Liver (tissue), 9 donors: ENCODE results near the gene AATF. TPM values are rescaled to one million over a fixed set of nuclear protein-coding genes. Genes with fewer than 3 reads are reported as not detected.

Source experiments
- DNase-seq: peaks from one replicate; pipeline ENCODE4 v3.0.0-alpha.2; 2017; ENCODE audit warnings: low spot score
- H3K27ac ChIP-seq, 2 donors: one replicate each; pipeline ENCODE4 v1.7.0; 2013; ENCODE audit warnings: inconsistent platforms in 2 of 2, low read length in 2 of 2, control low read depth in 1 of 2, low read depth in 1 of 2, mild to moderate bottlenecking in 1 of 2
- H3K27me3 ChIP-seq, 4 donors: one replicate each; pipeline versions ENCODE4 v1.6.1 to v1.7.0; 2013; ENCODE audit warnings: low read length in 3 of 4, inconsistent platforms in 1 of 4, mild to moderate bottlenecking in 1 of 4, moderate library complexity in 1 of 4; ENCODE audit not compliant: control insufficient read depth in 4 of 4, insufficient read depth in 4 of 4
- H3K36me3 ChIP-seq, 4 donors: one replicate each; pipeline versions ENCODE4 v1.6.1 to v1.7.0; 2013; ENCODE audit warnings: low read length in 3 of 4, mild to moderate bottlenecking in 3 of 4, low read depth in 1 of 4, moderate library complexity in 1 of 4; ENCODE audit not compliant: control insufficient read depth in 4 of 4, insufficient read depth in 3 of 4
- H3K4me1 ChIP-seq, 4 donors: one replicate each; pipeline versions ENCODE4 v1.6.1 to v1.7.0; 2013; ENCODE audit warnings: low read length in 3 of 4, mild to moderate bottlenecking in 3 of 4, moderate library complexity in 1 of 4; ENCODE audit not compliant: control insufficient read depth in 4 of 4, insufficient read depth in 4 of 4
- H3K4me3 ChIP-seq, 3 donors: one replicate each; pipeline versions ENCODE4 v1.6.1 to v1.7.0; 2013; ENCODE audit warnings: low read length in 3 of 3, control low read depth in 1 of 3, low read depth in 1 of 3, mild to moderate bottlenecking in 1 of 3
- H3K9ac ChIP-seq, 2 donors: one replicate each; pipeline ENCODE4 v1.7.0; 2013; ENCODE audit warnings: low read length in 2 of 2, mild to moderate bottlenecking in 2 of 2, moderate library complexity in 2 of 2, control low read depth in 1 of 2, low read depth in 1 of 2
- H3K9me3 ChIP-seq, 4 donors: one replicate each; pipeline versions ENCODE4 v1.6.1 to v1.7.0; 2013; ENCODE audit warnings: low read length in 3 of 4; ENCODE audit not compliant: control insufficient read depth in 4 of 4
- EGR1 ChIP-seq, 2 donors: IDR thresholded peaks; 2 replicates each; pipeline ENCODE4 v1.6.1; 2016 to 2018; ENCODE audit warnings: antibody characterized with exemption in 2 of 2, low read depth in 2 of 2
- FOXA1 ChIP-seq: IDR thresholded peaks from 2 replicates; pipeline ENCODE4 v1.6.1; 2016; ENCODE audit warnings: antibody characterized with exemption
- FOXA2 ChIP-seq: IDR thresholded peaks from 2 replicates; pipeline ENCODE4 v1.6.1; 2016; ENCODE audit warnings: antibody characterized with exemption
- GABPA ChIP-seq, 2 donors: IDR thresholded peaks in 1 of 2; conservative IDR thresholded peaks in 1 of 2; 2 replicates each; pipeline ENCODE4 v1.6.1; 2016; ENCODE audit warnings: antibody characterized with exemption in 2 of 2, mild to moderate bottlenecking in 1 of 2, moderate library complexity in 1 of 2
- HNF4A ChIP-seq, 2 donors: conservative IDR thresholded peaks; 2 replicates each; pipeline ENCODE4 v1.6.1; 2016; ENCODE audit warnings: antibody characterized with exemption in 2 of 2, mild to moderate bottlenecking in 2 of 2
- HNF4G ChIP-seq: IDR thresholded peaks from 2 replicates; pipeline ENCODE4 v1.6.1; 2016; ENCODE audit warnings: antibody characterized with exemption
- JUND ChIP-seq, 2 donors: IDR thresholded peaks; 2 replicates each; pipeline ENCODE4 v1.6.1; 2016; ENCODE audit warnings: antibody characterized with exemption in 2 of 2
- MAX ChIP-seq: IDR thresholded peaks from 2 replicates; pipeline ENCODE4 v1.6.1; 2016; ENCODE audit warnings: antibody characterized with exemption
- NR2F2 ChIP-seq: IDR thresholded peaks from 2 replicates; pipeline ENCODE4 v1.6.1; 2016; ENCODE audit warnings: antibody characterized with exemption
- RAD21 ChIP-seq, 2 donors: IDR thresholded peaks; 2 replicates each; pipeline ENCODE4 v1.6.1; 2016; ENCODE audit warnings: antibody characterized with exemption in 2 of 2, mild to moderate bottlenecking in 2 of 2
- REST ChIP-seq: IDR thresholded peaks from 2 replicates; pipeline ENCODE4 v1.6.1; 2016; ENCODE audit warnings: antibody characterized with exemption, mild to moderate bottlenecking
- RXRA ChIP-seq, 2 donors: IDR thresholded peaks; 2 replicates each; pipeline ENCODE4 v1.6.1; 2017 to 2018; ENCODE audit warnings: antibody characterized with exemption in 2 of 2, mild to moderate bottlenecking in 1 of 2
- TAF1 ChIP-seq: conservative IDR thresholded peaks from 2 replicates; pipeline ENCODE4 v1.6.1; 2016; ENCODE audit warnings: antibody characterized with exemption, mild to moderate bottlenecking
- YY1 ChIP-seq: IDR thresholded peaks from 2 replicates; pipeline ENCODE4 v1.6.1; 2016; ENCODE audit warnings: antibody characterized with exemption, mild to moderate bottlenecking
- whole genome bisulfite sequencing: extraction: QIAGEN DNeasy Blood & Tissue Kit; methylation state at CpG from one replicate; pipeline ENCODE4 v1.1.7; 2013; 5-methylcytosine and 5-hydroxymethylcytosine counted together
- polyA plus RNA-seq, 2 donors: library from polyadenylated mRNA; stranded (reverse) in 1 of 2; unstranded in 1 of 2; fragments of 200-250 nt in 1 of 2; fragments of >200 nt in 1 of 2; fragmentation: Nextera tagmentation in 1 of 2; extraction: Ambion mirVana in 1 of 2; gene quantifications; one replicate each; pipeline versions ENCODE4 v1.2.1 to v1.2.3, GENCODE V29; 2013 to 2015
- total RNA-seq, 2 donors: library from RNA; depleted of rRNA; stranded (reverse); fragments of >200 nt; gene quantifications; one replicate each; pipeline ENCODE4 v1.2.3, GENCODE V29; 2014
- TF ChIP-seq, protein P1 (sequence below): fragments of 150-350 bp; IDR thresholded peaks from 2 replicates; pipeline ENCODE4 v1.5.1; 2017; ENCODE audit warnings: improper control_type of control experiment, low read depth, low read length; ENCODE audit not compliant: missing input control
- TF ChIP-seq, protein P2 (sequence below): IDR thresholded peaks from 2 replicates; pipeline ENCODE4 v1.6.1; 2016; ENCODE audit warnings: antibody characterized with exemption
- TF ChIP-seq, protein P3 (sequence below): IDR thresholded peaks from 2 replicates; pipeline ENCODE4 v1.6.1; 2016; ENCODE audit warnings: antibody characterized with exemption
- donor health status: healthy.
- donor health status: healthy.
- donor health status: healthy.
- donor health status: healthy.
- donor health status: healthy.

AATF gene
- total and polyA plus RNA-seq, 4 donors, result 10.8 to 16.9 (median 13.4) TPM

- Histone ChIP-seq H3K36me3 (no peaks in the 10 kb centered on the region), H3K27ac (no peak overlapping the region), H3K27me3 (peaks cover 0 to 56% (median 34%) of the 10 kb centered on the region in 4 donors), H3K9me3 (peaks cover 0 to 3% (median 0%) of the 10 kb centered on the region in 4 donors), H3K4me3 (no peak overlapping the region), H3K4me1 (peaks cover 8 to 17% (median 14%) of the 10 kb centered on the region in 4 donors), H3K9ac (no peak overlapping the region)
- no peak for TF ChIP-seq RXRA (IDR thresholded peaks at IDR 0.05)
- TF ChIP-seq, protein P1, sequence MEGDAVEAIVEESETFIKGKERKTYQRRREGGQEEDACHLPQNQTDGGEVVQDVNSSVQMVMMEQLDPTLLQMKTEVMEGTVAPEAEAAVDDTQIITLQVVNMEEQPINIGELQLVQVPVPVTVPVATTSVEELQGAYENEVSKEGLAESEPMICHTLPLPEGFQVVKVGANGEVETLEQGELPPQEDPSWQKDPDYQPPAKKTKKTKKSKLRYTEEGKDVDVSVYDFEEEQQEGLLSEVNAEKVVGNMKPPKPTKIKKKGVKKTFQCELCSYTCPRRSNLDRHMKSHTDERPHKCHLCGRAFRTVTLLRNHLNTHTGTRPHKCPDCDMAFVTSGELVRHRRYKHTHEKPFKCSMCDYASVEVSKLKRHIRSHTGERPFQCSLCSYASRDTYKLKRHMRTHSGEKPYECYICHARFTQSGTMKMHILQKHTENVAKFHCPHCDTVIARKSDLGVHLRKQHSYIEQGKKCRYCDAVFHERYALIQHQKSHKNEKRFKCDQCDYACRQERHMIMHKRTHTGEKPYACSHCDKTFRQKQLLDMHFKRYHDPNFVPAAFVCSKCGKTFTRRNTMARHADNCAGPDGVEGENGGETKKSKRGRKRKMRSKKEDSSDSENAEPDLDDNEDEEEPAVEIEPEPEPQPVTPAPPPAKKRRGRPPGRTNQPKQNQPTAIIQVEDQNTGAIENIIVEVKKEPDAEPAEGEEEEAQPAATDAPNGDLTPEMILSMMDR, result no peak
- no peak for TF ChIP-seq MAX
- TF ChIP-seq HNF4A (conservative IDR thresholded peaks at IDR 0.05), result no peak
- no peak for TF ChIP-seq RAD21 (IDR thresholded peaks at IDR 0.05)
- TF ChIP-seq JUND (IDR thresholded peaks at IDR 0.05), result no peak
- no peak for TF ChIP-seq NR2F2
- no peak for TF ChIP-seq TAF1
- TF ChIP-seq HNF4G, result no peak
- TF ChIP-seq, protein P2, sequence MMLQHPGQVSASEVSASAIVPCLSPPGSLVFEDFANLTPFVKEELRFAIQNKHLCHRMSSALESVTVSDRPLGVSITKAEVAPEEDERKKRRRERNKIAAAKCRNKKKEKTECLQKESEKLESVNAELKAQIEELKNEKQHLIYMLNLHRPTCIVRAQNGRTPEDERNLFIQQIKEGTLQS, result no peak
- WGBS, result 11% methylated on average over 57 of the region's 57 CpGs
- no peak for DNase-seq
These were observed 6.6 kb upstream of the AATF start for GRCh38 chr17:36942019-36942599.

DNA sequence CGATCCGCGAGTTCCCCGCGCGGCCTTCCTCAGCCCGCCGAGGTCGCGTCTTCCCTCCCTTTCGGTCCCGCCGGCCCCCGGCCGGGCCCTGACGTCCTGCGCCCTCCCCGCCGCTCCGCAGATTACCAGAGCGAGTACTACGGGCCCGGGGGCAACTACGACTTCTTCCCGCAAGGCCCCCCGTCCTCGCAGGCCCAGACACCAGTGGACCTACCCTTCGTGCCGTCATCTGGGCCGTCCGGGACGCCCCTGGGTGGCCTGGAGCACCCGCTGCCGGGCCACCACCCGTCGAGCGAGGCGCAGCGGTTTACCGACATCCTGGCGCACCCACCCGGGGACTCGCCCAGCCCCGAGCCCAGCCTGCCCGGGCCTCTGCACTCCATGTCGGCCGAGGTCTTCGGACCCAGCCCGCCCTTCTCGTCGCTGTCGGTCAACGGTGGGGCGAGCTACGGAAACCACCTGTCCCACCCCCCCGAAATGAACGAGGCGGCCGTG, 6.1 kb upstream of the AATF start:
- Histone ChIP-seq H3K4me3 (no peak overlapping the region), H3K9ac (no peak overlapping the region), H3K9me3 (peaks cover 0 to 3% (median 0%) of the 10 kb centered on the region in 4 donors), H3K4me1 (peaks cover 8 to 12% (median 10%) of the 10 kb centered on the region in 4 donors), H3K27ac (no peak overlapping the region), H3K36me3 (no peaks in the 10 kb centered on the region), H3K27me3 (peaks cover 0 to 53% (median 32%) of the 10 kb centered on the region in 4 donors)
- DNase-seq, result no peak
- WGBS, result 8% methylated on average over 59 of the region's 59 CpGs
- no peak for TF ChIP-seq RAD21 (IDR thresholded peaks at IDR 0.05)

DNA sequence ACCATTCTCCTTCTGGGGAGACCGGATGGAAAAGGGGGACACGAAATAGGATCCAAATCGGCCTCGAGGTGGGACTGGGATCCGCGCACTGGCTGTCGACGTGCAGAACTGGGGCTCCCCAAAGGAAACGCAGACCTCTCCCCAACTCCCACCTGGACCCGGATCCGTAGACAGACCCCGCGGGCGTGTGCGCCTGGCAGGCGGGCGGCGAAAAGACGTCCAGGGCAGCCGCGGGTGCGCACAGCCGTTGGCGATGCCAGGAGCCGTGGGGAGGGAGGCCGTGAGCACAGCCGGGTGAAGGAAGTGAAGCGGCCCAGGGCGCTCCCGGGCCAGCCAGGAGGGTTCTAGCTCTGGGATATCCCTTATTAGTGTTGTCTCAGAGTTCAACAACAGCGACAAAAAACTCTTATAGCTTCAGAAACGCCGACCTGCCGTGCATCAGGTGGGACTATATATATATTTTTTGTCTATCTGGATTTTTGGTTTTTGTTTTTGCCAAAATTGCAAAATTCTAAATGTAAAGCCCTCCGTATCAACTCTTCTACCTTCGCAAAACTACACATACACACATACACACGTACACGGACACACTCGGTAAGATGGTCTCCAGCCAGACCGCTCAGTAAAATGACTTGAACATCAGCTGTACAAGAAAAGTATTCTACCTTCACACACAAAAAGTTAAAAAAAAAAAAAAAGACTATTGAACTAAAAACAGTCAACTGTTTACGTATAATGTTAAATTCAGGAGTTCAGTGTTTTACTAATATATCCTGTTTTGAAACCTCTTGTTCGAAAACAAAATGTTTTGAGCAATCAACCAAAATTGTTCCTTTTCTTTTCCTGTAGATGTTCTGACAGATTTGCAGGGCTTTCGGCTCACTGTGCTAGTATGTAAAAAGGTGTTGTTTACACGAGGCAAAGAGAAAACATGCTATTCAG, 5.2 kb upstream of the AATF start:
- H3K4me3 ChIP-seq, result no peak overlapping the region
- WGBS, result 17% methylated on average over 44 of the region's 44 CpGs
- H3K9me3 ChIP-seq, result peaks cover 0 to 3% (median 0%) of the 10 kb centered on the region in 4 donors
- H3K27ac ChIP-seq, result no peak overlapping the region
- DNase-seq, result no peak
- H3K9ac ChIP-seq, result no peak overlapping the region
- peaks cover 4 to 11% (median 10%) of the 10 kb centered on the region in 4 donors for H3K4me1 ChIP-seq
- H3K27me3 ChIP-seq, result peaks cover 0 to 47% (median 31%) of the 10 kb centered on the region in 4 donors
- H3K36me3 ChIP-seq, result no peaks in the 10 kb centered on the region
- TF ChIP-seq FOXA2, result no peak
- TF ChIP-seq, protein P3, sequence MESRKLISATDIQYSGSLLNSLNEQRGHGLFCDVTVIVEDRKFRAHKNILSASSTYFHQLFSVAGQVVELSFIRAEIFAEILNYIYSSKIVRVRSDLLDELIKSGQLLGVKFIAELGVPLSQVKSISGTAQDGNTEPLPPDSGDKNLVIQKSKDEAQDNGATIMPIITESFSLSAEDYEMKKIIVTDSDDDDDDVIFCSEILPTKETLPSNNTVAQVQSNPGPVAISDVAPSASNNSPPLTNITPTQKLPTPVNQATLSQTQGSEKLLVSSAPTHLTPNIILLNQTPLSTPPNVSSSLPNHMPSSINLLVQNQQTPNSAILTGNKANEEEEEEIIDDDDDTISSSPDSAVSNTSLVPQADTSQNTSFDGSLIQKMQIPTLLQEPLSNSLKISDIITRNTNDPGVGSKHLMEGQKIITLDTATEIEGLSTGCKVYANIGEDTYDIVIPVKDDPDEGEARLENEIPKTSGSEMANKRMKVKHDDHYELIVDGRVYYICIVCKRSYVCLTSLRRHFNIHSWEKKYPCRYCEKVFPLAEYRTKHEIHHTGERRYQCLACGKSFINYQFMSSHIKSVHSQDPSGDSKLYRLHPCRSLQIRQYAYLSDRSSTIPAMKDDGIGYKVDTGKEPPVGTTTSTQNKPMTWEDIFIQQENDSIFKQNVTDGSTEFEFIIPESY, result no peak
- no peak for TF ChIP-seq GABPA (IDR thresholded peaks at IDR 0.05 in 1 of 2, conservative IDR thresholded peaks at IDR 0.05 in 1 of 2)
- no peak for TF ChIP-seq HNF4G
- TF ChIP-seq YY1, result no peak
- no peak for TF ChIP-seq REST
- no peak for TF ChIP-seq FOXA1
- TF ChIP-seq EGR1 (IDR thresholded peaks at IDR 0.05; ENCODE audit: low read depth in 2 of 2), result no peak
